ENCODE results near the gene NMRK2.

The NMRK2 gene

GRCh38 chr19:3976495-3977241 lies 43.8 kb downstream of the NMRK2 start:
- TF ChIP-seq CTCF (IDR thresholded peaks at IDR 0.05): no peak
- H3K4me3 ChIP-seq: no peak overlapping the region
- no peak overlapping the region for H3K27ac ChIP-seq
- no peak for DNase-seq (ENCODE audit: low spot score)

GRCh38 chr19:3977242-3978143 lies 44.6 kb downstream of the NMRK2 start:
- TF ChIP-seq CTCF (IDR thresholded peaks at IDR 0.05): no peak
- H3K27ac ChIP-seq: no peak overlapping the region
- no peak for DNase-seq (ENCODE audit: low spot score)
- no peak overlapping the region for H3K4me3 ChIP-seq

- TF ChIP-seq CTCF (IDR thresholded peaks at IDR 0.05): no peak
- no peak for DNase-seq (ENCODE audit: low spot score)
- Histone ChIP-seq H3K4me3 (no peak overlapping the region), H3K27ac (no peak overlapping the region)
Measured at GRCh38 chr19:3978145-3978544, 45.3 kb downstream of the NMRK2 start.

GRCh38 chr19:3979289-3979673 lies 46.4 kb downstream of the NMRK2 start:
- no peak overlapping the region for H3K4me3 ChIP-seq
- DNase-seq (ENCODE audit: low spot score): no peak
- H3K27ac ChIP-seq: no peak overlapping the region
- TF ChIP-seq CTCF (IDR thresholded peaks at IDR 0.05): no peak

- Histone ChIP-seq H3K27ac (no peak overlapping the region), H3K4me3 (no peak overlapping the region)
- no peak for DNase-seq (ENCODE audit: low spot score)
- no peak for TF ChIP-seq CTCF (IDR thresholded peaks at IDR 0.05)
Measured at GRCh38 chr19:3979674-3980352, 46.9 kb downstream of the NMRK2 start.

GRCh38 chr19:3980353-3981251 lies 47.7 kb downstream of the NMRK2 start:
- H3K27ac ChIP-seq: no peak overlapping the region
- H3K4me3 ChIP-seq: no peak overlapping the region
- no peak for TF ChIP-seq CTCF (IDR thresholded peaks at IDR 0.05)
- no peak for DNase-seq (ENCODE audit: low spot score)
